ENCODE results near the gene RREB1.
A peak's percentile ranks its signal among the peaks of the same experiment; 100 is the strongest.

RREB1 gene

GRCh38 chr6:7140631-7141378 is 33.0 kb downstream of the RREB1 start:
- DNase-seq (ENCODE audit: low read depth), result peak; percentile 94
- Histone ChIP-seq H3K36me3 (ENCODE audit: control insufficient read depth, insufficient read depth, low read length, severe bottlenecking) (no peaks in the 10 kb centered on the region), H3K27me3 (replicated peaks; ENCODE audit: control insufficient read depth, insufficient read depth, low read length) (no peaks in the 10 kb centered on the region), H3K9ac (ENCODE audit: low read length) (peak overlapping the region; percentile 89), H3K4me1 (ENCODE audit: control insufficient read depth, insufficient read depth, low read length) (peaks cover 64% of the 10 kb centered on the region), H3K9me3 (ENCODE audit: control insufficient read depth, low read length) (no peaks in the 10 kb centered on the region), H3K4me3 (ENCODE audit: low read length) (peak overlapping the region; percentile 83)

GRCh38 chr6:7142228-7142801 is 34.6 kb downstream of the RREB1 start:
- no peak for DNase-seq (ENCODE audit: low read depth)
- H3K27me3 ChIP-seq (replicated peaks; ENCODE audit: control insufficient read depth, insufficient read depth, low read length), result no peaks in the 10 kb centered on the region
- H3K4me1 ChIP-seq (ENCODE audit: control insufficient read depth, insufficient read depth, low read length), result peaks cover 74% of the 10 kb centered on the region
- no peaks in the 10 kb centered on the region for H3K36me3 ChIP-seq (ENCODE audit: control insufficient read depth, insufficient read depth, low read length, severe bottlenecking)
- H3K9ac ChIP-seq (ENCODE audit: low read length), result peak overlapping the region; percentile 84
- H3K4me3 ChIP-seq (ENCODE audit: low read length), result no peak overlapping the region
- no peaks in the 10 kb centered on the region for H3K9me3 ChIP-seq (ENCODE audit: control insufficient read depth, low read length)

- no peaks in the 10 kb centered on the region for H3K27me3 ChIP-seq (replicated peaks; ENCODE audit: control insufficient read depth, insufficient read depth, low read length)
- DNase-seq (ENCODE audit: low read depth), result no peak
- peaks cover 74% of the 10 kb centered on the region for H3K4me1 ChIP-seq (ENCODE audit: control insufficient read depth, insufficient read depth, low read length)
Measured at GRCh38 chr6:7142918-7143475, 35.2 kb downstream of the RREB1 start.

GRCh38 chr6:7143476-7143974 is 35.8 kb downstream of the RREB1 start:
- no peak for DNase-seq (ENCODE audit: low read depth)
- no peaks in the 10 kb centered on the region for H3K36me3 ChIP-seq (ENCODE audit: control insufficient read depth, insufficient read depth, low read length, severe bottlenecking)
- peaks cover 74% of the 10 kb centered on the region for H3K4me1 ChIP-seq (ENCODE audit: control insufficient read depth, insufficient read depth, low read length)
- H3K27me3 ChIP-seq (replicated peaks; ENCODE audit: control insufficient read depth, insufficient read depth, low read length), result no peaks in the 10 kb centered on the region
- no peak overlapping the region for H3K4me3 ChIP-seq (ENCODE audit: low read length)
- no peak overlapping the region for H3K9ac ChIP-seq (ENCODE audit: low read length)
- H3K9me3 ChIP-seq (ENCODE audit: control insufficient read depth, low read length), result no peaks in the 10 kb centered on the region

More at GRCh38 chr6:7142918-7143475, 35.2 kb downstream of the RREB1 start:
- Histone ChIP-seq H3K4me3 (ENCODE audit: low read length) (no peak overlapping the region), H3K9ac (ENCODE audit: low read length) (no peak overlapping the region), H3K36me3 (ENCODE audit: control insufficient read depth, insufficient read depth, low read length, severe bottlenecking) (no peaks in the 10 kb centered on the region), H3K9me3 (ENCODE audit: control insufficient read depth, low read length) (no peaks in the 10 kb centered on the region)

DNA sequence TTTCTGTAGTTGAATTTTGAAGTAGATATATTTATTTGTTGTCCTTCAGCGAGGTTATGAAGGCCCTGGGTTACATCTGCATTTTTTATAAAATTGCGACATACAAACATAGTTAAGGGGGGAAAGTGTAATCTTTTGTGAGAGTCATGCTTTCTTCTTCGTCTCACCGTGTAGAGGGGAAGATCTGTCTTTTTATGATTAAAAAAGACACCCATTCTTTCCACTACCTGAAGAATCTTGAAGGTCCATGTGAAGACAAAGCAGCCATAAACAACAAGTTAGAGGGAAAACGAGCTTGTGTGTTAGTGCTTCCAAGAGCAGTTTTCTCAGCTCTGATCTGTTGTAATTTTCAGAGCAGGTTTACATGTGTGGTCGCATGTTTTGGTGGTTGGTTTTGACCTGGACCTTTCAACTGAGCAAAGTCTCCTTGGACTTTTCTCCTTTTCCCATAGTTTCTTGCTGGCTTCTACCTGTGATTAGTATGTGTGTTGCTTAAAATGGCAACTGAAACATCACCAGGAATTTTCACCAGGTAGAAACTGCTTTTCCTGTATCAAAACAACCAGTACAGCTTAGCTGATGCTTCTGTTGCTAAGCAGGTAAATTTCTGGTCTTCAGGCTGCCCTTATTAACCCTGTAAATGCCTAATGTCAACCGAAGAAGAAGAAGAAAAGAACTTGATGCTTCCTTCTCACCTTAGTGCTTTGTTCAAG is 37.3 kb downstream of the RREB1 start:
- Histone ChIP-seq H3K36me3 (ENCODE audit: control insufficient read depth, insufficient read depth, low read length, severe bottlenecking) (no peaks in the 10 kb centered on the region), H3K9me3 (ENCODE audit: control insufficient read depth, low read length) (no peaks in the 10 kb centered on the region), H3K9ac (ENCODE audit: low read length) (peak overlapping the region; percentile 27), H3K27me3 (replicated peaks; ENCODE audit: control insufficient read depth, insufficient read depth, low read length) (no peaks in the 10 kb centered on the region), H3K4me3 (ENCODE audit: low read length) (no peak overlapping the region), H3K4me1 (ENCODE audit: control insufficient read depth, insufficient read depth, low read length) (peaks cover 68% of the 10 kb centered on the region)
- peak; percentile 50 for DNase-seq (ENCODE audit: low read depth)

DNA sequence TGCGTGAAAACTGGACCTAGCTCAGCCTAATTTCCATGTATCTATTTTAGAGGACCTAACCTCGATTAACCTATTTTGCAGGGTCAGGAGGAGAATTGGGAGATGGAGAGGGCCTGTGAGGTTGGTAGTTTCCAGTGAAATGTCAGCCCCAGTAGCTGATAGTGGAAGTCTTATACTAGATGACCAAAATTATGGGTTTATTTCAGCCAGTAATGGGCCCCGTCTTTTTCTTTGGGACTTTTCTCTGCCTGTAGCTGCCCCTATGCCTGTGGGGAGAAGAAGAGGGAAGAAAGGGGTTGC is 37.8 kb downstream of the RREB1 start:
- H3K4me1 ChIP-seq (ENCODE audit: control insufficient read depth, insufficient read depth, low read length), result peaks cover 63% of the 10 kb centered on the region
- H3K4me3 ChIP-seq (ENCODE audit: low read length), result no peak overlapping the region
- no peak overlapping the region for H3K9ac ChIP-seq (ENCODE audit: low read length)
- no peaks in the 10 kb centered on the region for H3K36me3 ChIP-seq (ENCODE audit: control insufficient read depth, insufficient read depth, low read length, severe bottlenecking)
- no peaks in the 10 kb centered on the region for H3K9me3 ChIP-seq (ENCODE audit: control insufficient read depth, low read length)
- H3K27me3 ChIP-seq (replicated peaks; ENCODE audit: control insufficient read depth, insufficient read depth, low read length), result no peaks in the 10 kb centered on the region
- DNase-seq (ENCODE audit: low read depth), result no peak

DNA sequence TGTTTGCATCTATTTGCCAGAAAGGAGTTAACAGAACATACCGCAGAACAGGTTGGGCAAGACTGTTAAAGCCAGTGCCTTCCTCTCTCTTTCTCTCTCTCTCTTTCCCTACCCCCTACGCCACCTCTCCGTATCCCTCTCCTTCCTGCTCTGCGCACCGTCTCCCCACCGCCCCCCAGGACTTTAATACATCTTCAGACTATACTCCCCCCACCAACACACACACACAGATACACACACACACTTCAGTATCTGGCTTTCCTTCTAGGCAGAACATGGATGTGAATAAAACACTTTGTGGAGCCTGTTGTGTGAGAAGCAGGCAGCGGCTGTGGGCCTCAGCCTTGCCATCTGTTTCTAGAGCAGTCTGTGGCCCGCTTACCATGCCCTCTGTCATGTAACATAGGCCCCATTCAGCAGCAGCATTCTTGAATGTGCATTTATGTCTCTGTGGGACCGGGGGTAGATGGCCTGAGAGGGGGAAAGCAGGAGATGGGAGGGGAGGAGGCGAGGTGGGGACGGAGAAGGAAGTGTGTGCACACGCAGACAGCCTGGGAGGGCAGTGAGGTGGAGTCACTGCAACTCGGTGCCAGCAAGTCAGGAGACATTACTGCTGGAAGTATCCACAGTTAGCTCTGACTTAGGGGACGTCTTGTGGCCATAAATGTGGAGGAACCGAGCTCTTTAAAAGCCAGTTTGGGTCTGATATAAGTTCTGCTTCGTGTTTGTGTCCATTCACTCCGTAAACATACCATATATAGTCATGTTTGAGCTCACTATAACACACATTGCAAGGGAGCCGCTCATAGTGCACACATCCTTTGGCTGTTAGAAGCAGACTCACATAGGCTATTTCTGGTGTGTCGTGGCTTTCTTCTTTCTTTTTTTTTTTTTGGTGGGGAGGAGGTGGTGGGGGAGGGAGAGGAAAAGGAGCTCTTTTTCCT is 38.4 kb downstream of the RREB1 start:
- peak overlapping the region; percentile 56 for H3K9ac ChIP-seq (ENCODE audit: low read length)
- H3K9me3 ChIP-seq (ENCODE audit: control insufficient read depth, low read length), result no peaks in the 10 kb centered on the region
- peaks cover 64% of the 10 kb centered on the region for H3K4me1 ChIP-seq (ENCODE audit: control insufficient read depth, insufficient read depth, low read length)
- H3K4me3 ChIP-seq (ENCODE audit: low read length), result peak overlapping the region; percentile 22
- DNase-seq (ENCODE audit: low read depth), result peak; percentile 52
- H3K27me3 ChIP-seq (replicated peaks; ENCODE audit: control insufficient read depth, insufficient read depth, low read length), result no peaks in the 10 kb centered on the region
- no peaks in the 10 kb centered on the region for H3K36me3 ChIP-seq (ENCODE audit: control insufficient read depth, insufficient read depth, low read length, severe bottlenecking)

- H3K4me3 ChIP-seq (ENCODE audit: low read length), result no peak overlapping the region
- H3K4me1 ChIP-seq (ENCODE audit: control insufficient read depth, insufficient read depth, low read length), result peaks cover 67% of the 10 kb centered on the region
- DNase-seq (ENCODE audit: low read depth), result peak; percentile 28
- H3K9ac ChIP-seq (ENCODE audit: low read length), result peak overlapping the region; percentile 56
- H3K27me3 ChIP-seq (replicated peaks; ENCODE audit: control insufficient read depth, insufficient read depth, low read length), result no peaks in the 10 kb centered on the region
- H3K9me3 ChIP-seq (ENCODE audit: control insufficient read depth, low read length), result no peaks in the 10 kb centered on the region
- no peaks in the 10 kb centered on the region for H3K36me3 ChIP-seq (ENCODE audit: control insufficient read depth, insufficient read depth, low read length, severe bottlenecking)
Measured at GRCh38 chr6:7147051-7147671, 39.4 kb downstream of the RREB1 start.

DNA sequence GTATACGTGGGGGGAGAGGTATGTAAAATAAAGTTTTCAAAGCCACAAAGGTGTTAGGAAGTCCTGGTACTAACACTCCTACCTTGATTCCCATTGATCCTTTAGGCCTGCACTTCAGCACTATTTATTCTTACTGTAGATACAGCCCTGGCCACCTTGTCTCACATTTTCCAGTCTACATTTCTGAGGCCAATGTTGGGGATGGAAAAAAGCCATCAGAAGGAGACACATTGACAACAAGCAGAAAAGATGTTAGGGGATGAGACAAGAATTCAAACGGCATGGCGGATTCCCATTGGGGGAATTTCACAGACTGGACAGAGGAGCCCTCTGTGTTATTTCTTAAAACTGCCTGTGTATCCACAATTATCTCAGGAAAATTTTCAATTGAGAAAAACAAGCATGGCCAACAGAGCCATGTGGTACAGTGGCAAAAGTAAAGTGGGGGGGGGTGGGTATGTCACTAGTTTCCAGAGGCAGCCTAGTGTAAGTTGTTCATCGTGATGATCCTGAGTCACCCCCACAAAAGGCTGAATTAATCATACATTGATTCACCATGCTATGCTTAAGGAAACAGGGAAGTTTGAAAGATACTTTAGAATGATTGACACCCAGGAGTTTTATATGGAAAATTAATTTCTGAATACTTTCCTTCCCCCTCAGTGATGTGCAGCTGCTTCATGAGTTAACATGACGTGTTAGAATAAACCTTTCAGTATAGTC is 40.5 kb downstream of the RREB1 start:
- no peaks in the 10 kb centered on the region for H3K27me3 ChIP-seq (replicated peaks; ENCODE audit: control insufficient read depth, insufficient read depth, low read length)
- H3K4me1 ChIP-seq (ENCODE audit: control insufficient read depth, insufficient read depth, low read length), result peaks cover 70% of the 10 kb centered on the region
- no peak overlapping the region for H3K9ac ChIP-seq (ENCODE audit: low read length)
- DNase-seq (ENCODE audit: low read depth), result peak; percentile 30
- H3K9me3 ChIP-seq (ENCODE audit: control insufficient read depth, low read length), result no peaks in the 10 kb centered on the region
- no peaks in the 10 kb centered on the region for H3K36me3 ChIP-seq (ENCODE audit: control insufficient read depth, insufficient read depth, low read length, severe bottlenecking)
- H3K4me3 ChIP-seq (ENCODE audit: low read length), result no peak overlapping the region

Data from adipocyte (in vitro differentiated cells).